GM19372 (cell line): ENCODE measurements around the gene CAVIN2.
"Not testable (repeated sequence)": the region's sequence is repeated elsewhere in the genome, so short reads cannot be mapped to it uniquely, and the experiment has no call there.

Experiments used
- ATAC-seq: cut with Tn5 transposase; IDR thresholded peaks from one replicate; pipeline ENCODE4 v1.9.1; 2021; ENCODE audit warnings: mild to moderate bottlenecking, low read depth, moderate library complexity; ENCODE audit not compliant: unreplicated experiment

CAVIN2 gene

GRCh38 chr2:191806396-191806795 lies 40.5 kb downstream of the CAVIN2 start:
- no peak for ATAC-seq

GRCh38 chr2:191804766-191805165 lies 42.1 kb downstream of the CAVIN2 start:
- ATAC-seq = no peak

- ATAC-seq = no peak
Observed at GRCh38 chr2:191803007-191803406, 43.9 kb downstream of the CAVIN2 start.

GRCh38 chr2:191802180-191802579 lies 44.7 kb downstream of the CAVIN2 start:
- ATAC-seq = no peak

GRCh38 chr2:191800874-191801273 lies 46.0 kb downstream of the CAVIN2 start:
- no peak for ATAC-seq

GRCh38 chr2:191799526-191799925 lies 47.4 kb downstream of the CAVIN2 start:
- ATAC-seq = no peak

- ATAC-seq = no peak
Observed at GRCh38 chr2:191797942-191798876, 48.7 kb downstream of the CAVIN2 start.

GRCh38 chr2:191797500-191797899 lies 49.4 kb downstream of the CAVIN2 start:
- no peak for ATAC-seq

GRCh38 chr2:191795715-191796114 lies 51.2 kb downstream of the CAVIN2 start:
- ATAC-seq = no peak

GRCh38 chr2:191791953-191792560 lies 54.8 kb downstream of the CAVIN2 start:
- ATAC-seq = no peak

GRCh38 chr2:191790737-191791136 lies 56.2 kb downstream of the CAVIN2 start:
- ATAC-seq = no peak

- no peak for ATAC-seq
Observed at GRCh38 chr2:191789796-191790195, 57.1 kb downstream of the CAVIN2 start.

GRCh38 chr2:191786694-191787093 lies 60.2 kb downstream of the CAVIN2 start:
- no peak for ATAC-seq

- not testable (repeated sequence) for ATAC-seq
Observed at GRCh38 chr2:191785651-191786050, 61.2 kb downstream of the CAVIN2 start.
